Measurements from ENCODE around the gene MAN1C1. TPM values are rescaled to one million over a fixed set of nuclear protein-coding genes. Genes with fewer than 3 reads are reported as not detected.

Gene MAN1C1
- polyA plus RNA-seq, 1 donor from 2014 or later: 1.3 TPM

GRCh38 chr1:25705699-25706098 is 89.1 kb downstream of the MAN1C1 start:
- H3K27me3 ChIP-seq (ENCODE audit: insufficient read depth, low read depth, low read length): no peaks in the 10 kb centered on the region
- H4K20me1 ChIP-seq (ENCODE audit: insufficient read depth): no peaks in the 10 kb centered on the region
- TF ChIP-seq MXI1 (conservative IDR thresholded peaks at IDR 0.05; ENCODE audit: poor library complexity, severe bottlenecking) (no peak), SMC3 (conservative IDR thresholded peaks at IDR 0.05; ENCODE audit: poor library complexity) (no peak), EZH2 (IDR thresholded peaks at IDR 0.05; ENCODE audit: borderline replicate concordance, insufficient read depth, low read length, poor library complexity, severe bottlenecking) (no peak), RAD21 (conservative IDR thresholded peaks at IDR 0.05) (no peak), EP300 (conservative IDR thresholded peaks at IDR 0.05; ENCODE audit: poor library complexity, severe bottlenecking) (no peak), TAF1 (IDR thresholded peaks at IDR 0.05; ENCODE audit: low read depth) (no peak), POLR2AphosphoS5 (IDR thresholded peaks at IDR 0.05) (no peak)
- TF ChIP-seq, protein P1, sequence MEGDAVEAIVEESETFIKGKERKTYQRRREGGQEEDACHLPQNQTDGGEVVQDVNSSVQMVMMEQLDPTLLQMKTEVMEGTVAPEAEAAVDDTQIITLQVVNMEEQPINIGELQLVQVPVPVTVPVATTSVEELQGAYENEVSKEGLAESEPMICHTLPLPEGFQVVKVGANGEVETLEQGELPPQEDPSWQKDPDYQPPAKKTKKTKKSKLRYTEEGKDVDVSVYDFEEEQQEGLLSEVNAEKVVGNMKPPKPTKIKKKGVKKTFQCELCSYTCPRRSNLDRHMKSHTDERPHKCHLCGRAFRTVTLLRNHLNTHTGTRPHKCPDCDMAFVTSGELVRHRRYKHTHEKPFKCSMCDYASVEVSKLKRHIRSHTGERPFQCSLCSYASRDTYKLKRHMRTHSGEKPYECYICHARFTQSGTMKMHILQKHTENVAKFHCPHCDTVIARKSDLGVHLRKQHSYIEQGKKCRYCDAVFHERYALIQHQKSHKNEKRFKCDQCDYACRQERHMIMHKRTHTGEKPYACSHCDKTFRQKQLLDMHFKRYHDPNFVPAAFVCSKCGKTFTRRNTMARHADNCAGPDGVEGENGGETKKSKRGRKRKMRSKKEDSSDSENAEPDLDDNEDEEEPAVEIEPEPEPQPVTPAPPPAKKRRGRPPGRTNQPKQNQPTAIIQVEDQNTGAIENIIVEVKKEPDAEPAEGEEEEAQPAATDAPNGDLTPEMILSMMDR (IDR thresholded peaks at IDR 0.05; ENCODE audit: poor library complexity, severe bottlenecking): no peak
- TF ChIP-seq, protein P2, sequence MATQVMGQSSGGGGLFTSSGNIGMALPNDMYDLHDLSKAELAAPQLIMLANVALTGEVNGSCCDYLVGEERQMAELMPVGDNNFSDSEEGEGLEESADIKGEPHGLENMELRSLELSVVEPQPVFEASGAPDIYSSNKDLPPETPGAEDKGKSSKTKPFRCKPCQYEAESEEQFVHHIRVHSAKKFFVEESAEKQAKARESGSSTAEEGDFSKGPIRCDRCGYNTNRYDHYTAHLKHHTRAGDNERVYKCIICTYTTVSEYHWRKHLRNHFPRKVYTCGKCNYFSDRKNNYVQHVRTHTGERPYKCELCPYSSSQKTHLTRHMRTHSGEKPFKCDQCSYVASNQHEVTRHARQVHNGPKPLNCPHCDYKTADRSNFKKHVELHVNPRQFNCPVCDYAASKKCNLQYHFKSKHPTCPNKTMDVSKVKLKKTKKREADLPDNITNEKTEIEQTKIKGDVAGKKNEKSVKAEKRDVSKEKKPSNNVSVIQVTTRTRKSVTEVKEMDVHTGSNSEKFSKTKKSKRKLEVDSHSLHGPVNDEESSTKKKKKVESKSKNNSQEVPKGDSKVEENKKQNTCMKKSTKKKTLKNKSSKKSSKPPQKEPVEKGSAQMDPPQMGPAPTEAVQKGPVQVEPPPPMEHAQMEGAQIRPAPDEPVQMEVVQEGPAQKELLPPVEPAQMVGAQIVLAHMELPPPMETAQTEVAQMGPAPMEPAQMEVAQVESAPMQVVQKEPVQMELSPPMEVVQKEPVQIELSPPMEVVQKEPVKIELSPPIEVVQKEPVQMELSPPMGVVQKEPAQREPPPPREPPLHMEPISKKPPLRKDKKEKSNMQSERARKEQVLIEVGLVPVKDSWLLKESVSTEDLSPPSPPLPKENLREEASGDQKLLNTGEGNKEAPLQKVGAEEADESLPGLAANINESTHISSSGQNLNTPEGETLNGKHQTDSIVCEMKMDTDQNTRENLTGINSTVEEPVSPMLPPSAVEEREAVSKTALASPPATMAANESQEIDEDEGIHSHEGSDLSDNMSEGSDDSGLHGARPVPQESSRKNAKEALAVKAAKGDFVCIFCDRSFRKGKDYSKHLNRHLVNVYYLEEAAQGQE (IDR thresholded peaks at IDR 0.05; ENCODE audit: borderline replicate concordance): no peak

DNA sequence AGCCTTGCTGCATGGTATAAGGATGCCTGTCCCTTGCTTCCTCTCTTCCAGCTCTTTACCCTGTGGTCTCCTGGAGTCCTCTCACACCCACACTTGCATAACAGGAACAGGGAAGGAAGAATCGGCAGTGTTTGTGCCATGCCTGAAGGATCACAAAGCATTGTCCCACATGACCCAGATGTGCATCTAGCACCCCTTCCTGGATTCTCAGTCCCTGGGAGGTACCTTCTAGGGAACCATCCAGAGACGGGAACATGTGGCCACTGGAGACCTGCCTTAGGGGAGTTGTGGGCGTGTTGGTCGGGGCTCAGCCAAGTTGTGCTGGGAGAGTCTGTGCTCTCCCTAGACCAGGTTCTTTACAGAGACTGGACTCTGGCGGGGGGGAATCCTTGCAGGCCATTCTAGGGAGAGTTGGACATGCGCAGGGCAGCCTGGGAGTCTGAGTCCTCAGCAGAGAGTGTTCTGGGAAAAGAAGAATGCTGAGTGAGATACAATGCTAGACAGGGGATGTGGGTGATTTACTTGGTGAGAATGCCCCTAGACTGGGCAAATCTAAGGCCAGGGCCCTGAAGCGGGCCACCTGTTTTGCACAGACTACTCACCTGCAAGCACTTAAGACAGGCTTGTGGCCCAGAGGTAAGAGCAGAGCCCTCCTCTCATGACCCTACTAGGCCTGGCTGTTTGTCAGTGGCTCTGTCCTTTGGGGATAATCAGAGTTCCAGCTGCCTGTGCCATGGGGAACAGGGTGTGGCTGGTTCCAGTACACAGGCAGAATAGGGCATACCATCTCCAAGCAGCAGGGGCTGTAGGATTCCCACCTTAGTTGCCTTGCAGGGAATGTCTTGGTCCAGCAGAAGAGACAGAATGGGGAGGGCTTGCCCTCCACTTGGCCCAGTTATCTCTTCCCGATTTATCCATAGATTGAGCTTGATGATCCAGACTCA is 89.8 kb downstream of the MAN1C1 start:
- Histone ChIP-seq H3F3A (ENCODE audit: insufficient read depth, low read length, poor library complexity, severe bottlenecking) (no peaks in the 10 kb centered on the region), H3K9ac (ENCODE audit: low read length) (no peak overlapping the region), H3K9me2 (ENCODE audit: insufficient read depth, low read length) (no peaks in the 10 kb centered on the region), H3K27ac (ENCODE audit: low read length) (no peak overlapping the region), H3K4me3 (ENCODE audit: low read length) (no peak overlapping the region), H4K20me1 (ENCODE audit: insufficient read depth) (no peaks in the 10 kb centered on the region), H3K9me3 (ENCODE audit: low read length) (no peaks in the 10 kb centered on the region), H3K36me3 (ENCODE audit: insufficient read depth, low read length) (no peaks in the 10 kb centered on the region), H3K4me2 (ENCODE audit: low read length) (no peak overlapping the region), H3K79me2 (replicated peaks; ENCODE audit: insufficient read depth, low read length) (no peaks in the 10 kb centered on the region), H3K27me3 (ENCODE audit: insufficient read depth, low read depth, low read length) (no peaks in the 10 kb centered on the region), H2AFZ (ENCODE audit: low read depth, low read length) (no peak overlapping the region)
- TF ChIP-seq EZH2 (IDR thresholded peaks at IDR 0.05; ENCODE audit: borderline replicate concordance, insufficient read depth, low read length, poor library complexity, severe bottlenecking) (no peak), EP300 (conservative IDR thresholded peaks at IDR 0.05; ENCODE audit: poor library complexity, severe bottlenecking) (no peak), POLR2AphosphoS5 (IDR thresholded peaks at IDR 0.05) (no peak), TAF1 (IDR thresholded peaks at IDR 0.05; ENCODE audit: low read depth) (no peak), RAD21 (conservative IDR thresholded peaks at IDR 0.05) (no peak), SMC3 (conservative IDR thresholded peaks at IDR 0.05; ENCODE audit: poor library complexity) (no peak), MXI1 (conservative IDR thresholded peaks at IDR 0.05; ENCODE audit: poor library complexity, severe bottlenecking) (no peak)
- TF ChIP-seq, protein P2 (IDR thresholded peaks at IDR 0.05; ENCODE audit: borderline replicate concordance): no peak
- TF ChIP-seq, protein P1 (IDR thresholded peaks at IDR 0.05; ENCODE audit: poor library complexity, severe bottlenecking): no peak

More at GRCh38 chr1:25705699-25706098, 89.1 kb downstream of the MAN1C1 start:
- Histone ChIP-seq H3K9ac (ENCODE audit: low read length) (no peak overlapping the region), H3K4me2 (ENCODE audit: low read length) (no peak overlapping the region), H3K36me3 (ENCODE audit: insufficient read depth, low read length) (no peaks in the 10 kb centered on the region), H3K4me3 (ENCODE audit: low read length) (no peak overlapping the region), H3K9me3 (ENCODE audit: low read length) (no peaks in the 10 kb centered on the region), H3K9me2 (ENCODE audit: insufficient read depth, low read length) (no peaks in the 10 kb centered on the region), H3K27ac (ENCODE audit: low read length) (no peak overlapping the region), H3K79me2 (replicated peaks; ENCODE audit: insufficient read depth, low read length) (no peaks in the 10 kb centered on the region), H2AFZ (ENCODE audit: low read depth, low read length) (no peak overlapping the region), H3F3A (ENCODE audit: insufficient read depth, low read length, poor library complexity, severe bottlenecking) (no peaks in the 10 kb centered on the region)
